ENCODE data around the gene TMEM9B. TPM values are rescaled to one million over a fixed set of nuclear protein-coding genes. Genes with fewer than 3 reads are reported as not detected.
A peak's percentile ranks its signal among the peaks of the same experiment; 100 is the strongest.
"Not testable (repeated sequence)": the region's sequence is repeated elsewhere in the genome, so short reads cannot be mapped to it uniquely, and the experiment has no call there.

Gene TMEM9B
- polyA plus RNA-seq, 4 donors = 63.0 to 78.4 (median 74.9) TPM

GRCh38 chr11:8979365-8979764, 15.1 kb upstream of the TMEM9B start:
- DNase-seq (ENCODE audit: low read depth in 4 of 4, low spot score in 3 of 4) = not testable (repeated sequence)

GRCh38 chr11:8973121-8973520, 8.9 kb upstream of the TMEM9B start:
- DNase-seq (ENCODE audit: low read depth in 4 of 4, low spot score in 3 of 4) = no peak

GRCh38 chr11:8971924-8972316, 7.7 kb upstream of the TMEM9B start:
- DNase-seq (ENCODE audit: low read depth in 4 of 4, low spot score in 3 of 4) = no peak

- no peak for DNase-seq (ENCODE audit: low read depth in 4 of 4, low spot score in 3 of 4)
These were observed 7.1 kb upstream of the TMEM9B start for GRCh38 chr11:8971196-8971923.

DNA sequence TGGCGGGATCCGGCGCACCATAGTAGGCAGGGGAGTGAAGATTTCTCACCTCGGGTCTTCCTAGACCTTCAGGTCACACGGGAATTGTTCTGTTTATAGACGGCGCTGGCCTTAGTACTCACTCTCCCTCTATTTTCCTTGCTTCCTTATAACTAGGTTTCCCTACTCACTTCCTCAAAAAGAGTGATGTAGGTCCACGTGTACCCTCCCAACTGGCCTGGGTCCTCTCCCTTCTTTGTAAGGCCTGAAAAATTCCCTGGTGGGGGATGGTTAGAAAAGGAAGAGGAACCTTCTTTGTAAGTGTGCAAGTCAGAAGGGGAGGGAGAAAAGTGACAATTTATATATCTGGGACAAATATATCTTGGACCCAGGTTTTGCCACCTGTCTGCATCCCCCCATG, 2.9 kb upstream of the TMEM9B start:
- no peak for DNase-seq (ENCODE audit: low read depth in 4 of 4, low spot score in 3 of 4)

GRCh38 chr11:8963569-8964323, 496 bp downstream of the TMEM9B start:
- DNase-seq (ENCODE audit: low read depth in 4 of 4, low spot score in 3 of 4) = peak in 3 of 4 donors; percentile 51 to 59 (median 55)

GRCh38 chr11:8962841-8963240, 1.4 kb downstream of the TMEM9B start:
- DNase-seq (ENCODE audit: low read depth in 4 of 4, low spot score in 3 of 4) = no peak

GRCh38 chr11:8961401-8961800, 2.8 kb downstream of the TMEM9B start:
- no peak for DNase-seq (ENCODE audit: low read depth in 4 of 4, low spot score in 3 of 4)

GRCh38 chr11:8959546-8960166, 4.6 kb downstream of the TMEM9B start:
- DNase-seq (ENCODE audit: low read depth in 4 of 4, low spot score in 3 of 4) = peak; percentile 43 to 60 (median 59)

DNA sequence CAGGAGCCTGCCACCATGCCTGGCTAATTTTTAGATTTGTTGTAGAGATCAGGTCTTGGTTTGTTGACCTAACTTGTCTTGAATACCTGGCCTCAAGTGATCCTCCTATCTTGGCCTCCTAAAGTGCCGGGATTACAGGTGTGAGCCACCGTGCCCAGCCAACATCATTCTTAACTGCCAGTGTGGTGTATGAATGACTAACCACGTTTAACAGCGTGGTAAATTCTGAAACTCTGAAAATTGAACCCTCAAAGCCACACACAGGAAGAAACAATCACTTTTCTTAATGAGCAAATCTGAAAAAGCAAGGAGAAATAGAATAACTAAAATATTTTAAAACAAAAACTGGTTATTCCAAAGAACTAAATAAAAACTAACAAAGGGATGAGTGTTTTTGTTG, 7.4 kb downstream of the TMEM9B start:
- no peak for DNase-seq (ENCODE audit: low read depth in 4 of 4, low spot score in 3 of 4)

DNA sequence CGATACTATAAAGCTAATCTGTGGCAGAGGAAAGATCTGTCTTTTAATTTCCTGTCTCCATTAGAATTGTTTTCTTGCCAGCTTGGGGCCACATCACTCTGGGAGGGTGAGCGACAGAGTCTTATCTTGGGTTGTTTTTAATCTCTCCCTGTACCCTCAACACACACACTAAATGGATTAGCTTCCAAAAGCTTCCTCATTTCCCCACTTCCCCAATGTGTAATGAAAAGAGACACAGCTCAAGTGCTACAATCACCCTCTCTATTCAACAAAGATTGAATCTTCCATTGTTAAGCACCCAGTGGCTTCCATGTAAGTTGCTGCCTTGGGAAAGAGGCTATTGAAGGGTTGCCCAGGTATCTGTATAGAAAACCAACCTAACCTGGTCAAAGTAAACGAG, 15.4 kb downstream of the TMEM9B start:
- DNase-seq (ENCODE audit: low read depth in 4 of 4, low spot score in 3 of 4) = no peak

GRCh38 chr11:8947230-8947943, 16.9 kb downstream of the TMEM9B start:
- no peak for DNase-seq (ENCODE audit: low read depth in 4 of 4, low spot score in 3 of 4)

- DNase-seq (ENCODE audit: low read depth in 4 of 4, low spot score in 3 of 4) = no peak
These were observed 21.6 kb downstream of the TMEM9B start, which contains the start of gene ASCL3 for GRCh38 chr11:8942518-8943066. Gene ASCL3 (minus strand): TSS chr11:8943016. CDS start chr11:8938161, 4,855 bp downstream.

DNA sequence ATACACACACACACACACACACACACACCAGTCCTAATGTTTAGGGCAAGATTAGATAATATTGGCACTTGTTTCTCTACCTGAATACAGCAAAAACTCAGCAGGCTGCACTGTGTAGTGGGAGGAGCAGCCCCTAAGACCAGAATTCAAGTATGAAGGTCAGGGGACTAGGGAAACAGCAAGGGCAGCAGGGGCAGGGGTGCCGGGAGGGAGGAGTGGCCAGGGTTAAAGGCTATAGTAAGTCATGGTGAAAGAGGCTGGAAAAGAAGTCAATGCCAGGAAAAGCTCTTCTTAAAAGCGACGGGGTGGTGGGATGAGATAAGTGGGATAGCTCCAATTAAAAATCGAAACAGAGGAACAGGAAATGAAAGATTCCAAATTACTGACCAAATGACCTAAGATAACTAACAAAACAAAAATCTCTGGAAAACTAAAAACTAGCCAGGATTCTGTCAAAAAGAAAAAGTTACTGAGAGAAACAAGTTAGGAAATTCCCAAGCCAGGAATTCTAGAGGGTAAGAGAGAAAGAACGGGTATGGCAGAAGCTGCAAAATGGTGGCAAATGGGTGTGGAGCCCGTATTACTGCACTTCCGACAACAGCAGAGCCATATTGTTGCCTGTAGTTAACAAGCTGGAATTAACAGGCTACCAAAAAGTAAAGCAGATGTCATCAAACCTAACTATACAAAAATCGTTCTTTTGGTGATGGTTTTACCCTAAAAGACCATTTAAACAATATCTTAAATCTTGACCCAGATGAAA, 22.7 kb downstream of the TMEM9B start:
- no peak for DNase-seq (ENCODE audit: low read depth in 4 of 4, low spot score in 3 of 4)

- no peak for DNase-seq (ENCODE audit: low read depth in 4 of 4, low spot score in 3 of 4)
These were observed 26.6 kb downstream of the TMEM9B start for GRCh38 chr11:8937659-8938058.

- DNase-seq (ENCODE audit: low read depth in 4 of 4, low spot score in 3 of 4) = no peak
These were observed 27.1 kb downstream of the TMEM9B start for GRCh38 chr11:8937159-8937558.

- not testable (repeated sequence) for DNase-seq (ENCODE audit: low read depth in 4 of 4, low spot score in 3 of 4)
These were observed 28.5 kb downstream of the TMEM9B start for GRCh38 chr11:8935789-8936188.

GRCh38 chr11:8934742-8935488, 29.3 kb downstream of the TMEM9B start:
- no peak for DNase-seq (ENCODE audit: low read depth in 4 of 4, low spot score in 3 of 4)

DNA sequence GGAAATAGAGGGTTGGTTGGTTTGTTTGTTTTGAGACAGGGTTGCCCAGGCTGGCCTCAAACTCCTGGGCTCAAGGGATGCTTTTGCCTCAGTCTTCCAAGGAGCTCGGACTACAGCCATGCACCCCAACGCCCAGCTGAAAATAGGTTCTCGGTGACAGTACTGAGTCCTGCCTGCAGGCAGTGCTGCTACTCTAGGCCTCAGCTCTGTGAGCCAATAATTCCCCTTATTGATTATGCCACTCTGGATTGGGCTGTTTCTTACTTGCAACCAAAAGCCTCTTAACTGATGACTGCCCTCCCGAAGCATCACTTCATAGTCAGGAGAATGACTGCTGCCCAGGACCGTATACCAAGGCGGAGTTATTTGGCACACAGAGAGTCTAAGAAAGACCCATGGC, 30.3 kb downstream of the TMEM9B start:
- no peak for DNase-seq (ENCODE audit: low read depth in 4 of 4, low spot score in 3 of 4)

Measured in right renal pelvis (tissue), 4 donors.